Nephron (organoid): ENCODE measurements around the gene FGD3.

Experiments used
- H3K27ac Mint-ChIP-seq, 3 experiments: 2 replicates each; pipeline ENCODE4 v1.8.0; 2020; ENCODE audit warnings: mixed read lengths in 3 of 3, mild to moderate bottlenecking in 2 of 3, moderate library complexity in 1 of 3
- H3K27me3 Mint-ChIP-seq: 2 replicates; pipeline ENCODE4 v1.8.0; 2021; ENCODE audit warnings: low read depth, mild to moderate bottlenecking, moderate library complexity, mixed read lengths
- H3K36me3 Mint-ChIP-seq: 2 replicates; pipeline ENCODE4 v1.8.0; 2020; ENCODE audit warnings: low read depth, mixed read lengths
- H3K4me1 Mint-ChIP-seq: 2 replicates; pipeline ENCODE4 v1.8.0; 2020; ENCODE audit warnings: mixed read lengths
- H3K4me3 Mint-ChIP-seq, 3 experiments: 2 replicates each; pipeline ENCODE4 v1.8.0; 2020; ENCODE audit warnings: mild to moderate bottlenecking in 3 of 3, mixed read lengths in 3 of 3, moderate library complexity in 2 of 3
- H3K9me3 Mint-ChIP-seq: 2 replicates; pipeline ENCODE4 v1.8.0; 2020; ENCODE audit warnings: mixed read lengths
- TF ChIP-seq, protein P1 (sequence below), 3 experiments: fragments of 200-600 bp; sonication (generic); IDR thresholded peaks; one replicate each; pipeline ENCODE4 v1.5.0; 2021; ENCODE audit warnings: antibody characterized with exemption in 3 of 3; ENCODE audit not compliant: unreplicated experiment in 3 of 3

The FGD3 gene

DNA sequence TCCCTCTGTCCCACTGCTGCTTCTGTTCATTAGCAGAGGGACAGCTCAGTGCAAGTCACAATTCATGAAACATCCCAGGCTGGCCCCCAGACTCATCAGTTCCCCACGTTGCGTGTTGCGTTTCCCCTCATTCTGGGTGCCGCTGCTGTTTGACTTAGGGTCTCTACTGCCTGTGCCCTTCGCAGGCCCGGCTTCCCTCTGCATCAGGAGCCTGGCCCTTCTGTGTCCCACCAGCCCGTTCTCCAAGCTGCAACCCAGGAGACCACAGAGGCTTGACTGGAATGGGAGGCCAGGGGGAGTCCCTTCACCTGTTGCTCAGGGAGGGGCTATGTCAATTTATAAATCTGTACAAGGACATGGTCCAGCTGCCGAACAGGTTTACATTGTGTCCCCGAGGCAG lies 57.2 kb downstream of the FGD3 start:
- no peaks in the 10 kb centered on the region for H3K4me1 Mint-ChIP-seq
- H3K4me3 Mint-ChIP-seq, result no peak overlapping the region
- H3K27me3 Mint-ChIP-seq, result no peaks in the 10 kb centered on the region
- peaks cover 4% of the 10 kb centered on the region for H3K36me3 Mint-ChIP-seq
- peaks cover 5% of the 10 kb centered on the region for H3K9me3 Mint-ChIP-seq
- no peak overlapping the region for H3K27ac Mint-ChIP-seq
- TF ChIP-seq, protein P1, sequence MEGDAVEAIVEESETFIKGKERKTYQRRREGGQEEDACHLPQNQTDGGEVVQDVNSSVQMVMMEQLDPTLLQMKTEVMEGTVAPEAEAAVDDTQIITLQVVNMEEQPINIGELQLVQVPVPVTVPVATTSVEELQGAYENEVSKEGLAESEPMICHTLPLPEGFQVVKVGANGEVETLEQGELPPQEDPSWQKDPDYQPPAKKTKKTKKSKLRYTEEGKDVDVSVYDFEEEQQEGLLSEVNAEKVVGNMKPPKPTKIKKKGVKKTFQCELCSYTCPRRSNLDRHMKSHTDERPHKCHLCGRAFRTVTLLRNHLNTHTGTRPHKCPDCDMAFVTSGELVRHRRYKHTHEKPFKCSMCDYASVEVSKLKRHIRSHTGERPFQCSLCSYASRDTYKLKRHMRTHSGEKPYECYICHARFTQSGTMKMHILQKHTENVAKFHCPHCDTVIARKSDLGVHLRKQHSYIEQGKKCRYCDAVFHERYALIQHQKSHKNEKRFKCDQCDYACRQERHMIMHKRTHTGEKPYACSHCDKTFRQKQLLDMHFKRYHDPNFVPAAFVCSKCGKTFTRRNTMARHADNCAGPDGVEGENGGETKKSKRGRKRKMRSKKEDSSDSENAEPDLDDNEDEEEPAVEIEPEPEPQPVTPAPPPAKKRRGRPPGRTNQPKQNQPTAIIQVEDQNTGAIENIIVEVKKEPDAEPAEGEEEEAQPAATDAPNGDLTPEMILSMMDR (IDR thresholded peaks at IDR 0.05; ENCODE audit: unreplicated experiment in 3 of 3), result no peak

DNA sequence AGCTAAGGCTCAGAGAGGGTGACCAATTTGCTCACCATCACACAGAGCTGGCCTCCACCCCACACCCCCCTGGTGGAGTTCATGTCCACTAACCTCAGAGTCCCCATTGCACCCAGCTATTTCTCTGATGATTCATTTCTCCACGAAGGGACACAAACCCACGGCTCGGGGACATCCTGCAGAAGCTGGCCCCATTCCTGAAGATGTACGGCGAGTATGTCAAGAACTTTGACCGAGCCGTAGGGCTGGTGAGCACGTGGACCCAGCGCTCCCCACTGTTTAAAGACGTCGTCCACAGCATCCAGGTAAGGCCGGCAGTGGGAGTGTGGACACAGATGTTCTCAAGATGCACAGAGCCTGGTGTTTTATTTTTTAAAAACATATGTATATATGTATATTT lies 58.6 kb downstream of the FGD3 start:
- no peaks in the 10 kb centered on the region for H3K27me3 Mint-ChIP-seq
- H3K27ac Mint-ChIP-seq, result no peak overlapping the region
- H3K4me3 Mint-ChIP-seq, result no peak overlapping the region
- no peaks in the 10 kb centered on the region for H3K4me1 Mint-ChIP-seq
- peaks cover 3% of the 10 kb centered on the region for H3K9me3 Mint-ChIP-seq
- TF ChIP-seq, protein P1 (IDR thresholded peaks at IDR 0.05; ENCODE audit: unreplicated experiment in 3 of 3), result no peak
- H3K36me3 Mint-ChIP-seq, result peaks cover 3% of the 10 kb centered on the region

DNA sequence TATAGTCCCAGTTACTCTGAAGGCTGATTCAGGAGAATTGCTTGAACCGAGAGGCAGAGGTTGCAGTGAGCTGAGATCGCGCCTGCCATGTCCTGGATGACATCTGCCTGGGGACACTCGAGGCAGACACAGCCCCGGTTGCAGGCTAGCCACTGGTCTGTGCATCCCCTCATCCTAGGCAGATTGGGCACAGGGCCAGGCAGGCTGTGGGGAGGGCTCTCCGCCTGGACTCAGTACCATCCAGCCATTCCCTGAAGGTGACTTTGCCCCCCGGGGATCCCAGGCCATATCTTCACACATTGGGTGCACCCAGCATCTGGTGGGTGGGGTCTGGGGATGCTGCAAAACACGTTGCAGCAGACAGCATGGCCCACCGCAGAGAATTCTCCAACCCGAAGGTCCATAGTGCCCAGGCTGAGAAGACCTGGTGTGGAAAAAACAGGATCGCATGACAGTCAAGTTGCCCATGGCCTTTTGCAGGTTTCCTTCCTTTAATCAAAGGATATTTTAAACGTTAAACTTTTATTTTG lies 60.3 kb downstream of the FGD3 start:
- TF ChIP-seq, protein P1 (IDR thresholded peaks at IDR 0.05; ENCODE audit: unreplicated experiment in 3 of 3), result no peak
- H3K27ac Mint-ChIP-seq, result no peak overlapping the region
- H3K27me3 Mint-ChIP-seq, result peaks cover 3% of the 10 kb centered on the region
- H3K9me3 Mint-ChIP-seq, result no peaks in the 10 kb centered on the region
- H3K4me1 Mint-ChIP-seq, result no peaks in the 10 kb centered on the region
- no peaks in the 10 kb centered on the region for H3K36me3 Mint-ChIP-seq
- no peak overlapping the region for H3K4me3 Mint-ChIP-seq

DNA sequence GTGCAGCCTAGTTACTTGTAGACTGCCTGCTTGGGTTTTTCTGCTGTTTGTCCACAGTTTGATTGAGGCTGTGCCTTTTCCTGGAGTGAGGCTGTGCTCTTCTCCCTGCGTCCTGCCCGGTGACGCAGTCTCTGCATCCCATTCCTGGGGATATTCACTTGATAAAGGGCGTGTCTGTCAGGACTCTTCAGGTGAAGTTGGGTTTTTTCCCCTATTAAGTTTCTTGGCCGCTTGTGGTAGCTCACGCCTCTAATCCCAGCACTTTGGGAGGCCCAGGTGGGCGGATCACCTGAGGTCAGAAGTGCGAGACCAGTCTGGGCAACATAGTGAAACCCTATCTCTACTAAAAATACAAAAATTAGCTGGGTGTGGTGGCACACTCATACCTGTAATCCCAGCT lies 61.1 kb downstream of the FGD3 start:
- TF ChIP-seq, protein P1 (IDR thresholded peaks at IDR 0.05; ENCODE audit: unreplicated experiment in 3 of 3), result no peak
- Mint-ChIP-seq H3K4me1 (no peaks in the 10 kb centered on the region), H3K4me3 (no peak overlapping the region), H3K27me3 (peaks cover 8% of the 10 kb centered on the region), H3K36me3 (no peaks in the 10 kb centered on the region), H3K9me3 (no peaks in the 10 kb centered on the region), H3K27ac (no peak overlapping the region)

DNA sequence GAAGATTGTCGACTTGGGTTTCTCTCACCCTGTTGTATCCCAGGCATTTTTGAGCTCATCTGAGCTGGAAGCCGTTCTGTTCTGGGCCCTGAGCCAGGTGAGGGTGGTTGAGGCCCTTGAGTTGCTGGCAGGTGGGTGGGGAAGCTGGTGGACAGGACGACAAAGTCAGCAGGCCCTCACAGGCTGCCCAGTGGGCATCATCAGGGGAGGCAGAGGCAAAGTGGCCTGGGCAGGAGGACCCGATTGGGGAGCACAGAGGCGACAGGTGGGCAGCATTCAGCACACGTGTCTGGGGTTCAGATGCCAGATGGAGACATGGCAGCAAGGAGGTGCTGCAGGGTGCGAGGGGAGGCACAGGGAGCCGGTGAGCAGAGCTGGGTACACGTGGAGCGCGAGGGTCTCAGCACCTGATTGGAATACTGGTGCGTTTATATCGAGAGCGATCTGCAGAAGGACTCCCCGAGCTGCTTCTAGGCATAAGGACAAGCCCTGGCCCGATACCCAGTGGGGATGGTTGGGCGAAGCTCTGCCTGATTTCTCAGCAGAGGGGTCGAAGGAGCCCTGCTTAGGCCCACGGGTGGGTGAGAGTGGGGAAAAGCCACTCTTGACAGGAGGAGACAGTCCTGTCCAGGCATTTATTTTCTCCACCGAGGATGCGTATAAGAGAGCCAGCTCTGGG lies 62.2 kb downstream of the FGD3 start:
- no peak overlapping the region for H3K27ac Mint-ChIP-seq
- H3K9me3 Mint-ChIP-seq, result no peaks in the 10 kb centered on the region
- H3K36me3 Mint-ChIP-seq, result no peaks in the 10 kb centered on the region
- peaks cover 8% of the 10 kb centered on the region for H3K27me3 Mint-ChIP-seq
- TF ChIP-seq, protein P1 (IDR thresholded peaks at IDR 0.05; ENCODE audit: unreplicated experiment in 3 of 3), result no peak
- H3K4me1 Mint-ChIP-seq, result no peaks in the 10 kb centered on the region
- no peak overlapping the region for H3K4me3 Mint-ChIP-seq

DNA sequence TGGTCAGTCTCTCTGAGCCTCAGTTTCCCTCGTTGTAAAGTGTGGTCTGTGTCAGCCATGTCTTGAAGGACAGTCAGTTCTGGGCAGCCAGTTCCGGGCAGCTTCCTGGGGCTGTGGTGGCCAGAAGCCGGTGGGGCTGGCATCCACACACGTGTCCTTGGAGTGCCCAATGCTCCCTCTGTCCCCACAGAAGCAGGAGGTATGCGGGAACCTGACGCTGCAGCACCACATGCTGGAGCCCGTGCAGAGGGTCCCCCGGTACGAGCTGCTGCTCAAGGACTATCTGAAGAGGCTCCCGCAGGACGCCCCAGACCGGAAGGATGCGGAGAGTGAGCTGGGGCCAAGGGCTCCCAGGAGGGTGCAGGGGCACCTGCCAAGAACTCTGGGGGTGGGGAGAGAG lies 62.7 kb downstream of the FGD3 start:
- Mint-ChIP-seq H3K27me3 (peaks cover 8% of the 10 kb centered on the region), H3K9me3 (no peaks in the 10 kb centered on the region), H3K27ac (no peak overlapping the region), H3K4me1 (no peaks in the 10 kb centered on the region), H3K4me3 (no peak overlapping the region), H3K36me3 (no peaks in the 10 kb centered on the region)
- TF ChIP-seq, protein P1 (IDR thresholded peaks at IDR 0.05; ENCODE audit: unreplicated experiment in 3 of 3), result no peak
